ENCODE measurements around the gene EPB41L4B.

EPB41L4B gene

GRCh38 chr9:109159583-109159982 lies 161.3 kb downstream of the EPB41L4B start:
- in situ Hi-C loops (cut with MboI; ENCODE audit: low sequenced_read_pairs, unreplicated experiment) = no loop called here
- TF ChIP-seq, protein P1, sequence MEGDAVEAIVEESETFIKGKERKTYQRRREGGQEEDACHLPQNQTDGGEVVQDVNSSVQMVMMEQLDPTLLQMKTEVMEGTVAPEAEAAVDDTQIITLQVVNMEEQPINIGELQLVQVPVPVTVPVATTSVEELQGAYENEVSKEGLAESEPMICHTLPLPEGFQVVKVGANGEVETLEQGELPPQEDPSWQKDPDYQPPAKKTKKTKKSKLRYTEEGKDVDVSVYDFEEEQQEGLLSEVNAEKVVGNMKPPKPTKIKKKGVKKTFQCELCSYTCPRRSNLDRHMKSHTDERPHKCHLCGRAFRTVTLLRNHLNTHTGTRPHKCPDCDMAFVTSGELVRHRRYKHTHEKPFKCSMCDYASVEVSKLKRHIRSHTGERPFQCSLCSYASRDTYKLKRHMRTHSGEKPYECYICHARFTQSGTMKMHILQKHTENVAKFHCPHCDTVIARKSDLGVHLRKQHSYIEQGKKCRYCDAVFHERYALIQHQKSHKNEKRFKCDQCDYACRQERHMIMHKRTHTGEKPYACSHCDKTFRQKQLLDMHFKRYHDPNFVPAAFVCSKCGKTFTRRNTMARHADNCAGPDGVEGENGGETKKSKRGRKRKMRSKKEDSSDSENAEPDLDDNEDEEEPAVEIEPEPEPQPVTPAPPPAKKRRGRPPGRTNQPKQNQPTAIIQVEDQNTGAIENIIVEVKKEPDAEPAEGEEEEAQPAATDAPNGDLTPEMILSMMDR (IDR thresholded peaks at IDR 0.05; ENCODE audit: borderline replicate concordance, control extremely low read depth, extremely low read depth, insufficient read depth, missing control alignments) = no peak

GRCh38 chr9:109158651-109159050 lies 162.2 kb downstream of the EPB41L4B start:
- in situ Hi-C loops (cut with MboI; ENCODE audit: low sequenced_read_pairs, unreplicated experiment) = no loop called here
- TF ChIP-seq, protein P1 (IDR thresholded peaks at IDR 0.05; ENCODE audit: borderline replicate concordance, control extremely low read depth, extremely low read depth, insufficient read depth, missing control alignments) = no peak
- DNase-seq (ENCODE audit: low spot score) = no peak

More at GRCh38 chr9:109159583-109159982, 161.3 kb downstream of the EPB41L4B start:
- no peak for DNase-seq (ENCODE audit: low spot score)

GRCh38 chr9:109156708-109157107 lies 164.2 kb downstream of the EPB41L4B start:
- DNase-seq (ENCODE audit: low spot score) = no peak
- in situ Hi-C loops (cut with MboI; ENCODE audit: low sequenced_read_pairs, unreplicated experiment) = no loop called here
- TF ChIP-seq, protein P1 (IDR thresholded peaks at IDR 0.05; ENCODE audit: borderline replicate concordance, control extremely low read depth, extremely low read depth, insufficient read depth, missing control alignments) = no peak

- no peak for DNase-seq (ENCODE audit: low spot score)
- TF ChIP-seq, protein P1 (IDR thresholded peaks at IDR 0.05; ENCODE audit: borderline replicate concordance, control extremely low read depth, extremely low read depth, insufficient read depth, missing control alignments) = no peak
- in situ Hi-C loops (cut with MboI; ENCODE audit: low sequenced_read_pairs, unreplicated experiment) = no loop called here
These were observed 169.8 kb downstream of the EPB41L4B start for GRCh38 chr9:109150925-109151545.

DNA sequence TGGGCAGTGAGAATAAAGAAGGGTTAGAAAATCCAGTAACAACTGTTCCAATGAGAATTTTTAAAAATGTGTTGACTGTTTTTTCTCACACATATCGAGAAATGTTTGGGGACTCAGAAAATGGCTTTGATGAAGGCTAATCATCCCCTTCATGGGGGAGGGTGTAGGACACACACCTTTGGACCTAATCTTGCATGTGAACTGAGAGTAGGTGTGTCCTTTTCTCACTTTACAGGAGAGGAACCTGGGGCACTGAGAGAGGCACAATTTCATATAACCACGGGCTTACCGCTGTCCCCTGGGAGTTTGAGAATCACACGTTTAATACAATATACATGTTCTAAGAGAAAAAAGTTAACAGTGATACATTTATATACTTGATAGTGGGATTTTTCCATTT lies 171.1 kb downstream of the EPB41L4B start:
- TF ChIP-seq, protein P1 (IDR thresholded peaks at IDR 0.05; ENCODE audit: borderline replicate concordance, control extremely low read depth, extremely low read depth, insufficient read depth, missing control alignments) = no peak
- DNase-seq (ENCODE audit: low spot score) = no peak
- in situ Hi-C loops (cut with MboI; ENCODE audit: low sequenced_read_pairs, unreplicated experiment) = no loop called here

- in situ Hi-C loops (cut with MboI; ENCODE audit: low sequenced_read_pairs, unreplicated experiment) = no loop called here
- TF ChIP-seq, protein P1 (IDR thresholded peaks at IDR 0.05; ENCODE audit: borderline replicate concordance, control extremely low read depth, extremely low read depth, insufficient read depth, missing control alignments) = no peak
- no peak for DNase-seq (ENCODE audit: low spot score)
These were observed 171.8 kb downstream of the EPB41L4B start for GRCh38 chr9:109149089-109149488.
